K562 (cell line): ENCODE results near the gene HOXB6. TPM values are rescaled to one million over a fixed set of nuclear protein-coding genes. Genes with fewer than 3 reads are reported as not detected.

Source experiments
- GTF2B ChIP-seq: IDR thresholded peaks from 2 replicates; pipeline ENCODE4 v1.6.1; 2011; ENCODE audit not compliant: insufficient read length; ENCODE audit errors: extremely low read depth
- MGA ChIP-seq: fragments of 450-650 bp; IDR thresholded peaks from 2 replicates; pipeline ENCODE4 v1.6.1; 2016; ENCODE audit warnings: mild to moderate bottlenecking, moderate library complexity
- RFX7 ChIP-seq: fragments of 250-450 bp; sonication (Bioruptor Pico); IDR thresholded peaks from 2 replicates; pipeline ENCODE4 v1.5.1; 2021; ENCODE audit warnings: mild to moderate bottlenecking
- ZBTB5 ChIP-seq: fragments of 450-650 bp; IDR thresholded peaks from 2 replicates; pipeline ENCODE4 v1.6.1; 2017; ENCODE audit warnings: antibody characterized with exemption
- ZNF12 ChIP-seq: sonication (generic); formaldehyde crosslinking; IDR thresholded peaks from 2 replicates; pipeline ENCODE4 v1.4.0; 2020; ENCODE audit warnings: mild to moderate bottlenecking, missing genetic modification reagents
- ZNF232 ChIP-seq: sonication (generic); formaldehyde crosslinking; IDR thresholded peaks from 2 replicates; pipeline ENCODE4 v1.8.0; 2022; ENCODE audit warnings: mild to moderate bottlenecking, missing genetic modification reagents
- polyA plus RNA-seq, 8 experiments: library from polyadenylated mRNA; depleted of rRNA in 4 of 8; stranded (reverse) in 5 of 8; unstranded in 3 of 8; fragments of >200 nt; fragmentation: Nextera tagmentation in 2 of 8; fragmentation: Illumina TruSeq in 1 of 8; extraction: Ambion mirVana in 2 of 8; extraction: Trizol in 1 of 8; gene quantifications; 2 replicates each; pipeline versions ENCODE4 v1.2.1 to v1.2.3, GENCODE V29; 2011 to 2014; ENCODE audit warnings: inconsistent platforms in 1 of 8, missing spikeins in 1 of 8
- total RNA-seq, 7 experiments: library from RNA; depleted of rRNA in 6 of 7; stranded (reverse); fragments of >200 nt in 6 of 7; fragmentation: Illumina TruSeq in 2 of 7; extraction: Trizol in 2 of 7; gene quantifications; 2 replicates each; pipeline versions ENCODE4 v1.2.1 to v1.2.3, GENCODE V29; 2011 to 2021; ENCODE audit warnings: low replicate concordance in 1 of 7
- TF ChIP-seq, protein P1 (sequence below), 2 experiments: fragments of 450-650 bp; IDR thresholded peaks; 2 replicates each; pipeline ENCODE4 v1.6.1; 2018; ENCODE audit warnings: mild to moderate bottlenecking in 2 of 2, low read depth in 1 of 2; ENCODE audit not compliant: partially characterized antibody in 2 of 2

HOXB6 gene
- total and polyA plus RNA-seq, 9 of the 15 experiments (the other 6 are each of a cell fraction or from before 2014, with no cell fraction given): 1.2 to 14.8 (median 4.9) TPM

GRCh38 chr17:48625495-48626244 lies 20.9 kb upstream of the HOXB6 start (continued):
- TF ChIP-seq, protein P1, sequence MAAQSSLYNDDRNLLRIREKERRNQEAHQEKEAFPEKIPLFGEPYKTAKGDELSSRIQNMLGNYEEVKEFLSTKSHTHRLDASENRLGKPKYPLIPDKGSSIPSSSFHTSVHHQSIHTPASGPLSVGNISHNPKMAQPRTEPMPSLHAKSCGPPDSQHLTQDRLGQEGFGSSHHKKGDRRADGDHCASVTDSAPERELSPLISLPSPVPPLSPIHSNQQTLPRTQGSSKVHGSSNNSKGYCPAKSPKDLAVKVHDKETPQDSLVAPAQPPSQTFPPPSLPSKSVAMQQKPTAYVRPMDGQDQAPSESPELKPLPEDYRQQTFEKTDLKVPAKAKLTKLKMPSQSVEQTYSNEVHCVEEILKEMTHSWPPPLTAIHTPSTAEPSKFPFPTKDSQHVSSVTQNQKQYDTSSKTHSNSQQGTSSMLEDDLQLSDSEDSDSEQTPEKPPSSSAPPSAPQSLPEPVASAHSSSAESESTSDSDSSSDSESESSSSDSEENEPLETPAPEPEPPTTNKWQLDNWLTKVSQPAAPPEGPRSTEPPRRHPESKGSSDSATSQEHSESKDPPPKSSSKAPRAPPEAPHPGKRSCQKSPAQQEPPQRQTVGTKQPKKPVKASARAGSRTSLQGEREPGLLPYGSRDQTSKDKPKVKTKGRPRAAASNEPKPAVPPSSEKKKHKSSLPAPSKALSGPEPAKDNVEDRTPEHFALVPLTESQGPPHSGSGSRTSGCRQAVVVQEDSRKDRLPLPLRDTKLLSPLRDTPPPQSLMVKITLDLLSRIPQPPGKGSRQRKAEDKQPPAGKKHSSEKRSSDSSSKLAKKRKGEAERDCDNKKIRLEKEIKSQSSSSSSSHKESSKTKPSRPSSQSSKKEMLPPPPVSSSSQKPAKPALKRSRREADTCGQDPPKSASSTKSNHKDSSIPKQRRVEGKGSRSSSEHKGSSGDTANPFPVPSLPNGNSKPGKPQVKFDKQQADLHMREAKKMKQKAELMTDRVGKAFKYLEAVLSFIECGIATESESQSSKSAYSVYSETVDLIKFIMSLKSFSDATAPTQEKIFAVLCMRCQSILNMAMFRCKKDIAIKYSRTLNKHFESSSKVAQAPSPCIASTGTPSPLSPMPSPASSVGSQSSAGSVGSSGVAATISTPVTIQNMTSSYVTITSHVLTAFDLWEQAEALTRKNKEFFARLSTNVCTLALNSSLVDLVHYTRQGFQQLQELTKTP (IDR thresholded peaks at IDR 0.05; ENCODE audit: low read depth in 1 of 2, partially characterized antibody in 2 of 2): peak in 1 of 2 experiments; percentile 47
- TF ChIP-seq ZNF232 (CRISPR knock-in tag) (0 out of 2 replicates have a peak, but pooled peaks have one; percentile 58), MGA (no peak), GTF2B (no peak), RFX7 (no peak), ZNF12 (CRISPR knock-in tag) (0 out of 2 replicates have a peak, but pooled peaks have one; percentile 38), ZBTB5 (no peak)
